AG04450 (cell line): ENCODE results near the gene SLC6A6. TPM values are rescaled to one million over a fixed set of nuclear protein-coding genes. Genes with fewer than 3 reads are reported as not detected.

Experiments
- CTCF ChIA-PET: fragments of 300-600, 350-600 bp; formaldehyde crosslinking; extraction: SDS; loops from one replicate; lab custom pipeline; 2022; ENCODE audit warnings: antibody characterized with exemption, inconsistent platforms; lab: Charles Lee
- POLR2A ChIA-PET: fragments of 350-600 bp; formaldehyde crosslinking; extraction: SDS; loops from one replicate; lab custom pipeline; 2021; ENCODE audit warnings: antibody characterized with exemption, inconsistent platforms; lab: Yijun Ruan, JAX
- DNase-seq: peaks from one replicate; pipeline ENCODE4 v3.0.0-alpha.2; 2011; ENCODE audit warnings: low read depth, low spot score
- H3K27ac ChIP-seq: one replicate; pipeline ENCODE4 v1.5.1; 2012; ENCODE audit warnings: low read depth, low read length, control low read depth
- H3K27me3 ChIP-seq: one replicate; pipeline ENCODE4 v1.6.0; 2012; ENCODE audit warnings: low read length; ENCODE audit not compliant: control insufficient read depth, insufficient read depth
- H3K4me3 ChIP-seq: 2 replicates; pipeline ENCODE4 v1.5.1; 2011; ENCODE audit warnings: mild to moderate bottlenecking, low read depth, low read length, control low read depth
- H3K9me3 ChIP-seq: 2 replicates; pipeline ENCODE4 v1.5.1; 2012; ENCODE audit warnings: low read length; ENCODE audit not compliant: control insufficient read depth, insufficient read depth
- polyA plus RNA-seq: library from polyadenylated mRNA; depleted of rRNA; stranded (reverse); fragments of >200 nt; gene quantifications from 2 replicates; pipeline ENCODE4 v1.2.3, GENCODE V29; 2011
- TF ChIP-seq, protein P1 (sequence below): IDR thresholded peaks from 2 replicates; pipeline ENCODE4 v1.5.1; 2011; ENCODE audit warnings: low read depth, low read length, control low read depth, inconsistent platforms

SLC6A6 gene
- polyA plus RNA-seq, 1 experiment: 30.8 TPM

DNA sequence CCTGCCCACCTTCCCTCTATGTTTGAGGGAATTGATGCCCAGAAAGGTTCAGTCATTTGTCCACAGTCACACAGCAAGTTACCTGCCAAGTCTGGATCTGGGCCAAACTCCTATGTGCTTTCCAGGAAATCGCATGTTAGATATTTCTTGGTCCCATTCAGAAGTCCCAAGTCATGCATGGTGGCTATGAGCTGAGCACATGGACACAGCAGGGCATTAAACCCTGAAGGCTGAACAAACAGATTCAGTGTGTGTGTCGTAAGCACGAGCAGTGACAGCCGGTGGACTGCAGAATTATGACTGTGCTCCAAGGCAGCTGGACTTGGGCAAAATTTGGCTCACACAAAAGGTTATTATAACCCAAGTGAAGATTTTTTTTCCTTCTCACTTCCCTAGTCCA is 11.4 kb upstream of the SLC6A6 start:
- DNase-seq: peak; percentile 57
- TF ChIP-seq, protein P1, sequence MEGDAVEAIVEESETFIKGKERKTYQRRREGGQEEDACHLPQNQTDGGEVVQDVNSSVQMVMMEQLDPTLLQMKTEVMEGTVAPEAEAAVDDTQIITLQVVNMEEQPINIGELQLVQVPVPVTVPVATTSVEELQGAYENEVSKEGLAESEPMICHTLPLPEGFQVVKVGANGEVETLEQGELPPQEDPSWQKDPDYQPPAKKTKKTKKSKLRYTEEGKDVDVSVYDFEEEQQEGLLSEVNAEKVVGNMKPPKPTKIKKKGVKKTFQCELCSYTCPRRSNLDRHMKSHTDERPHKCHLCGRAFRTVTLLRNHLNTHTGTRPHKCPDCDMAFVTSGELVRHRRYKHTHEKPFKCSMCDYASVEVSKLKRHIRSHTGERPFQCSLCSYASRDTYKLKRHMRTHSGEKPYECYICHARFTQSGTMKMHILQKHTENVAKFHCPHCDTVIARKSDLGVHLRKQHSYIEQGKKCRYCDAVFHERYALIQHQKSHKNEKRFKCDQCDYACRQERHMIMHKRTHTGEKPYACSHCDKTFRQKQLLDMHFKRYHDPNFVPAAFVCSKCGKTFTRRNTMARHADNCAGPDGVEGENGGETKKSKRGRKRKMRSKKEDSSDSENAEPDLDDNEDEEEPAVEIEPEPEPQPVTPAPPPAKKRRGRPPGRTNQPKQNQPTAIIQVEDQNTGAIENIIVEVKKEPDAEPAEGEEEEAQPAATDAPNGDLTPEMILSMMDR: no peak
- ChIA-PET CTCF (interaction anchor here (0.7 to 2.1 kb wide), 3 partner anchors 33 to 188 kb away, joined by 3 to 12 read pairs (median 3); no protein-coding TSS in a partner anchor), POLR2A (interaction anchor here (0.6 to 1.0 kb wide), 3 partner anchors 11 to 72 kb away, joined by 3 to 4 read pairs (median 3); partner anchors contain the start of gene SLC6A6)
- Histone ChIP-seq H3K27me3 (peaks cover 3% of the 10 kb centered on the region), H3K4me3 (no peak overlapping the region), H3K9me3 (no peaks in the 10 kb centered on the region), H3K27ac (no peak overlapping the region)

DNA sequence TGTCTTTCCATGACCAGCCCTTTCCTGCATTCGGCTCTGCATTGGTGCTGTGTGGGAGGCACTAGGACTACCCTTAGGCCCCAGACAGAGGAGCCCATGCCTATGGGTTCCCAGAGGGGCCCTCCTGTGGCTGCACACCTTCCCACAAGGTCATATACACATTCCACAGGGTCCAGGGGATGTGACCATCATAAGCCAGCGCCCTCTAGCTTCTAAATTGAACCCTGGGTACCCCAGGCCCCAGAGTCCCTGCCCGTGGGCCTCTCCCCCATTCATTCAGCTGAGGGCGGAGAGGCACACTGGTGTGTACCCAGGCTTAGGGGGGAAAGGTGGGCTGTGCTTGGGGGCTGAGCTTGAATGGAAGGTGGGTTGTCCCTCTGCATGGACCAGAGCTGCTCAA is 10.2 kb upstream of the SLC6A6 start:
- ChIA-PET POLR2A (no interaction called here), CTCF (interaction anchor here (0.6 to 2.1 kb wide), 2 partner anchors 10 to 189 kb away, joined by 3 to 12 read pairs; no protein-coding TSS in a partner anchor)
- no peak overlapping the region for H3K27ac ChIP-seq
- no peak overlapping the region for H3K4me3 ChIP-seq
- no peak for DNase-seq
- no peaks in the 10 kb centered on the region for H3K27me3 ChIP-seq
- H3K9me3 ChIP-seq: no peaks in the 10 kb centered on the region
- TF ChIP-seq, protein P1: no peak

DNA sequence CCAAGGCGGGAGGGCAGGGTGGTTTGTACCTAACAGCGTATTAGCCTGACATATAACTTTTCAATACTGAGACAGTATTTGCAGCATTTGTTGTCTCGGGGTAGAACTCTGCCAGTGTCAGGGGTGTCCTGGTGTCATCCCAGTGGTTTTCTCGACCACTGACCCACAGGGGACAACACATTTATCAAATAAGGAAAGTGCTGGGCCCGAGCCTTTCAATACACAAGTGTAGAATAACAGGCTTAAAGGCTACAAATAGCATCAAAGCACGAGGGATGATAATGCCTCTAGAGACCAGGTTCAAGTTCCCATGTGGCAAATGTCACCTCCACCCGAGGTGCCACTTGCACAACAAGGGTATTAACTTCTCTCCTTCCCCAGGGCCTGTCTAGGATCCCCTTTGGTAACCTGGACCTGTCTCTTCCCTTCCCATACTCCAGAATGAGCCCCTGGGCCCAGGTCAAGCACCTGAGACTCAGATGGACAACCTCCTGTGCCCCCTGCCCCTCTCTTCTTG is 9.5 kb upstream of the SLC6A6 start:
- TF ChIP-seq, protein P1: no peak
- peak overlapping the region; percentile 39 for H3K27ac ChIP-seq
- POLR2A ChIA-PET: no interaction called here

DNA sequence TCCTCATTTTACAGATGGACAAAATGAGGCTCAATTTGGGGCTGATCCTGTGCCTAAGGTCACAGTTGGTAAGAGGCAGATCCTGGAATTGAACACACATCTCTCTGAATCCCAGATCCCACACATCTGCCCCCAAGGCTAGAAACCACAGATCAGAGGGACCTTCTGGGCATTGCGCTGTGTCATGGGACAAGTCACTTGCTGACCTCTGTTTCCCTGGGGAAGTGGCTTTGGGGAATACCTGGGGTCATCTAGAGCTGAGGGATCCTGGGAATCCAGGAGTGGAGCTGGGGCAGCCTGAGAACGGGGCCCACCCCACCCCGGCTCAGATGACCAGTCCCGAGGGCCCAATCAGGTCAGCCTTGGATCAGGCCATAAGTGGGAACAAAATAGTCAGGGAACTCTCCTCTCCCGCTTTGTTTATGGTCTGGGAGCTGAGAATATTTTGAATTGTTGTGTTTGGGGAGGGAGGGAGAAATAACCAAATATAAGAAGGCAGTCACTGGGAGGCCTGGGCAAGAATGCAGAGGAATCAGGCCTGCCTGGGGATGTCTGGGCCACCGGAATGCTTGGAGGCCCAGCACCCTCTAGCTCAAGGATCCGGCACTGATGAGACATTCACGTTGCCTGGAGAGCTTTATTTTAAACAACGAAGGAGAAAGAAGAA is 8.8 kb upstream of the SLC6A6 start:
- POLR2A ChIA-PET: interaction anchor here (0.6 to 1.0 kb wide), 4 partner anchors 9 to 237 kb away, joined by 3 read pairs; no protein-coding TSS in a partner anchor
- peaks cover under 1% of the 10 kb centered on the region for H3K27me3 ChIP-seq
- H3K9me3 ChIP-seq: no peaks in the 10 kb centered on the region
- H3K4me3 ChIP-seq: no peak overlapping the region
- no peak for DNase-seq
- peak overlapping the region; percentile 39 for H3K27ac ChIP-seq
- TF ChIP-seq, protein P1: no peak
- CTCF ChIA-PET: interaction anchor here (0.6 to 1.4 kb wide), 6 partner anchors 9 to 192 kb away, joined by 3 to 13 read pairs (median 4); partner anchors contain the start of gene SLC6A6

More for the DNA sequence above, 9.5 kb upstream of the SLC6A6 start:
- no peak for DNase-seq
- Histone ChIP-seq H3K4me3 (no peak overlapping the region), H3K27me3 (no peaks in the 10 kb centered on the region), H3K9me3 (no peaks in the 10 kb centered on the region)
- CTCF ChIA-PET: interaction anchor here (2.1 kb wide), 1 partner anchor 189 kb away, joined by 12 read pairs; no protein-coding TSS in a partner anchor
